GM12874 (cell line): ENCODE measurements around the gene LMNTD2.

Experiments used
- CTCF ChIP-seq: IDR thresholded peaks from 2 replicates; pipeline ENCODE4 v1.5.1; 2011; ENCODE audit warnings: low read depth, mild to moderate bottlenecking, control low read depth, low read length, moderate library complexity; ENCODE audit not compliant: insufficient read depth

The LMNTD2 gene

GRCh38 chr11:508956-509355 lies 51.6 kb downstream of the LMNTD2 start:
- TF ChIP-seq CTCF: no peak

GRCh38 chr11:507727-508515 lies 52.6 kb downstream of the LMNTD2 start:
- TF ChIP-seq CTCF: no peak

GRCh38 chr11:506995-507726 lies 53.4 kb downstream of the LMNTD2 start, which contains the start of gene RNH1:
RNH1 (minus strand) TSS chr11:507242; CDS start chr11:502162, 5,080 bp downstream.
- no peak for TF ChIP-seq CTCF

- no peak for TF ChIP-seq CTCF
These were observed 54.1 kb downstream of the LMNTD2 start for GRCh38 chr11:506238-506994.

GRCh38 chr11:504994-505344 lies 55.6 kb downstream of the LMNTD2 start:
- no peak for TF ChIP-seq CTCF
